KMS-11 (cell line): ENCODE results near the gene PDE6H.

Source experiments
- H2AFZ ChIP-seq: fragments of 200-600 bp; sonication (generic); 2 replicates; pipeline ENCODE4 v1.6.1; 2016; ENCODE audit warnings: antibody characterized with exemption, mixed run types, low read depth
- H3K27ac ChIP-seq: fragments of 200-600 bp; sonication (generic); 2 replicates; pipeline ENCODE4 v1.6.1; 2016; ENCODE audit warnings: mild to moderate bottlenecking, mixed run types
- H3K27me3 ChIP-seq: fragments of 200-600 bp; sonication (generic); 2 replicates; pipeline ENCODE4 v1.6.1; 2017; ENCODE audit warnings: mild to moderate bottlenecking, low read depth, mixed run types, moderate library complexity; ENCODE audit not compliant: insufficient read depth
- H3K36me3 ChIP-seq: fragments of 200-600 bp; sonication (generic); 2 replicates; pipeline ENCODE4 v1.6.1; 2017; ENCODE audit warnings: mild to moderate bottlenecking, mixed run types; ENCODE audit not compliant: insufficient read depth
- H3K4me1 ChIP-seq: fragments of 200-600 bp; sonication (generic); 2 replicates; pipeline ENCODE4 v1.6.1; 2016; ENCODE audit warnings: mild to moderate bottlenecking, low read depth, mixed run types; ENCODE audit not compliant: poor library complexity, severe bottlenecking
- H3K4me2 ChIP-seq: fragments of 200-600 bp; sonication (generic); 2 replicates; pipeline ENCODE4 v1.7.0; 2016; ENCODE audit warnings: mild to moderate bottlenecking, mixed run types
- H3K4me3 ChIP-seq: fragments of 200-600 bp; sonication (generic); IDR thresholded peaks from 2 replicates; pipeline ENCODE4 v1.6.1; 2017; ENCODE audit warnings: low read depth, low read length, mixed read lengths; ENCODE audit not compliant: insufficient read depth
- H3K79me2 ChIP-seq: fragments of 200-600 bp; sonication (generic); 2 replicates; pipeline ENCODE4 v1.6.1; 2016; ENCODE audit warnings: low read depth, mixed run types; ENCODE audit not compliant: insufficient read depth
- H3K9ac ChIP-seq: fragments of 200-600 bp; sonication (generic); 2 replicates; pipeline ENCODE4 v1.6.1; 2016; ENCODE audit warnings: mild to moderate bottlenecking, mixed run types
- H4K20me1 ChIP-seq: fragments of 200-600 bp; sonication (generic); 2 replicates; pipeline ENCODE4 v1.6.1; 2016; ENCODE audit warnings: mild to moderate bottlenecking, mixed run types; ENCODE audit not compliant: insufficient read depth
- CTCF ChIP-seq: fragments of 200-600 bp; sonication (generic); conservative IDR thresholded peaks from 2 replicates; pipeline ENCODE4 v1.6.1; 2017; ENCODE audit warnings: low read depth, mild to moderate bottlenecking, antibody characterized with exemption, low read length, moderate library complexity, mixed read lengths

The PDE6H gene

DNA sequence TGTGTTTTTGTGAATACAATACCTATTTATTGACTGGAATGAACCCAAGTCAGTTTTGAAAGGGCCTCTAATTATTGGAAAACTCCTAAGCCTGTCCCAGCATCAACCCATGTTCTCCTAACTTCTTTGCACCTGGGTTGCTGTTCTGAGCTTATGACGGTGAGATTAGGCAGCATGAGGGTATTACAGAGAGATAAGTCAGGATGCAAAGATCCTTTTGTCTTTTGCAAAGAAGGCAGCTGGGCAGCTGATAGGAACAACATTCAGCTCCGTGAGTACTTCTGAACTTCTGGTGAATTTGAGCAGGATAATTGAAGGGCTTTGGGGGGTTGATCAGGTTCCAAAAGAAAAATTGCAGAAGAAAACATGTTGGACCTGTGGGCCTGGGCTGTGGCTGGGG lies at the start of gene PDE6H:
TSS of gene PDE6H (plus strand) at position 227 of the 400 bp plus-strand sequence. CDS start 4,971 bp downstream, outside the sequence.
- H3K4me3 ChIP-seq, result no peak within 1 kb of the TSS
- no peak within 1 kb of the TSS for H3K4me2 ChIP-seq
- no peak for TF ChIP-seq CTCF
- no peak within 1 kb of the TSS for H2AFZ ChIP-seq
- H3K27me3 ChIP-seq, result no peaks in the 10 kb centered on the region
- H3K9ac ChIP-seq, result no peak within 1 kb of the TSS
- no peaks in the 10 kb centered on the region for H3K4me1 ChIP-seq
- no peaks in the 10 kb centered on the region for H3K36me3 ChIP-seq
- H3K79me2 ChIP-seq, result no peaks in the 10 kb centered on the region
- H4K20me1 ChIP-seq, result no peaks in the 10 kb centered on the region
- no peak within 1 kb of the TSS for H3K27ac ChIP-seq

DNA sequence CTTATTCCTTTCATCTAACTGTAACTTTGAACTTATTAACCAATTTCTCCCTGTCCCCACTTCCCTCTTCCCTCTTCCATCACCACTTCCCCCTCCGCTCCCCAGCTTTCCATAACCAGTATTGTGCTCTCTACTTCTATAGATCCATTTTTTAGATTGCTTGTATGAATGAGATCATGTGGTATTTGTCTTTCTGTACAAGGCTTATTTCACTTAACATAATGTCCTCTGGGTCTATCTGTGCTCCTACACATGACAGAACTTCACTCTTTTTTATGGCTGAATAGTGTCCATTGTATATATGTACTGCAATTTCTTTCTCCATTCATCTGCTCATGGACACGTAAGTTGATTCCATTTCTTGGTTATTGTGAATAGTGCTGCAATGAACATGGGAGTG lies 48.9 kb upstream of the PDE6H start:
- no peak for TF ChIP-seq CTCF
- no peak overlapping the region for H3K4me3 ChIP-seq
- H3K36me3 ChIP-seq, result no peaks in the 10 kb centered on the region
- H2AFZ ChIP-seq, result no peak overlapping the region
- H3K4me2 ChIP-seq, result no peak overlapping the region
- no peaks in the 10 kb centered on the region for H3K27me3 ChIP-seq
- H4K20me1 ChIP-seq, result no peaks in the 10 kb centered on the region
- no peak overlapping the region for H3K27ac ChIP-seq
- H3K79me2 ChIP-seq, result no peaks in the 10 kb centered on the region
- H3K9ac ChIP-seq, result no peak overlapping the region
- no peaks in the 10 kb centered on the region for H3K4me1 ChIP-seq

GRCh38 chr12:14924541-14924940 lies 48.3 kb upstream of the PDE6H start:
- Histone ChIP-seq H3K9ac (no peak overlapping the region), H3K79me2 (no peaks in the 10 kb centered on the region), H2AFZ (no peak overlapping the region), H3K27me3 (no peaks in the 10 kb centered on the region), H3K36me3 (no peaks in the 10 kb centered on the region), H3K4me2 (no peak overlapping the region), H3K4me1 (no peaks in the 10 kb centered on the region), H3K27ac (no peak overlapping the region), H4K20me1 (no peaks in the 10 kb centered on the region), H3K4me3 (no peak overlapping the region)
- no peak for TF ChIP-seq CTCF

DNA sequence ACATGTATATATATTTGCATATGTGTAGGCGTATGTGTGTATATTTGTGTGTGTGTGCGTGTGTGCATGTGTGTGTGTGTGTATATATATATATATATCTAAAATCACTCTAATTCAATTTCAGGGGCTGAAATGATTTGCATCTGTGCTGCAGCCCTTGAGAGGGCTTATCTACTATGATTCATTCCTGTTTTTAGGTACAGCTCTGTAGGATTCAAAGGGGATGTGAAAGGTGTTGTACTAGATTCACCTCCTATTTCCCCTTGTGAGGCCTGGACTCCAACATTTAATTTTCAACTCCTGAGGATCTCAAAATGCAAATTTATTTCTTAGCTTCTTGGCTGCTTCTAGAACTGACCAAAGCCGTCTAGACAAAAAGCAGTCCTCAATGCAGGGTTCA lies 45.6 kb upstream of the PDE6H start:
- no peak for TF ChIP-seq CTCF
- no peak overlapping the region for H3K4me2 ChIP-seq
- no peak overlapping the region for H3K9ac ChIP-seq
- no peaks in the 10 kb centered on the region for H3K36me3 ChIP-seq
- no peaks in the 10 kb centered on the region for H3K27me3 ChIP-seq
- H3K79me2 ChIP-seq, result no peaks in the 10 kb centered on the region
- H3K4me3 ChIP-seq, result no peak overlapping the region
- H3K27ac ChIP-seq, result no peak overlapping the region
- no peaks in the 10 kb centered on the region for H4K20me1 ChIP-seq
- H2AFZ ChIP-seq, result no peak overlapping the region
- no peaks in the 10 kb centered on the region for H3K4me1 ChIP-seq
